GM18517 (cell line): ENCODE results near the gene GLYR1.
A peak's percentile ranks its signal among the peaks of the same experiment; 100 is the strongest.

ENCODE experiments used
- ATAC-seq: cut with Tn5 transposase; IDR thresholded peaks from one replicate; pipeline ENCODE4 v1.9.1; 2021; ENCODE audit warnings: mild to moderate bottlenecking, moderate library complexity; ENCODE audit not compliant: unreplicated experiment

GLYR1 gene

GRCh38 chr16:4768549-4769305 is 78.4 kb downstream of the GLYR1 start:
- peak; percentile 46 for ATAC-seq

GRCh38 chr16:4767872-4768548 is 79.1 kb downstream of the GLYR1 start:
- peak; percentile 21 for ATAC-seq

DNA sequence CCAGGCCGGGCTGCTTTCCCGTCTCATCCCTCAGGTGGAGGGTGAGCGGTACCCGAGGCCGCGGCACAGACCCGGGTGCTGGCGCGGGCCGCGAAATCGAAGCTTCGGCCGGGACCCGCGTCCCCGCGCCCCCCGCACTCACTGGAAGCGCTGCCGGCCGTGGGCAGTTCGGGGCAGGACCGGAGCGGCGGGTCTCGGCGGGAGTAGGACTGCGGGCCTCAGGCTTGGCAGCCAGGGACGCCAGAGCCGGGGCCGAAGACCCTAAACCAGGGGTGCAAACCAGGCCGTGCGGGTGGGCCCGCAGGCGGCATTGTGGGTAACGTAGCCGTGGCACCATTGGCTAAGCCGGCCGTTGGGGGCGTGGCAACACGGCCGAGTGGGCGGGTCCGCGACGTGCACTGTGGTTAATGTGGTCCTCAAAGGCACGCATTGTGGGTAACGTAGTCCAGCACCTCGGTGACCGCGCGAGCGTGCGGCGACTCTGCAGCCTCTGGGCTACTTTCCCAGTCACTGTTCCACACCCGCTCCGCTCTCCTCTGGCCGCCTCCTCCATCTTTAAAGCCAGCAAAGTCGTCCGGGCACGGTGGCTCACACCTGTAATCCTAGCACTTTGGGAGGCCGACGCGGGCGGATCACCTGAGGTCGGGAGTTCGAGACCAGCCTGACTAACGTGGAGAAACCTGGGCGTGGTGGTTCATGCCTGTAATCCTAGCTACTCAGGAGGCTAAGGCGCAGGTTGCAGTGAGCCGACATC is 80.0 kb downstream of the GLYR1 start, which contains the start of gene ZNF500:
ZNF500 (minus strand) TSS at position 288 of the 754 bp plus-strand sequence. CDS start 1,184 bp downstream, outside the sequence.
- ATAC-seq, result peak; percentile 83

GRCh38 chr16:4765511-4766474 is 81.3 kb downstream of the GLYR1 start:
- ATAC-seq, result no peak

- no peak for ATAC-seq
Observed at GRCh38 chr16:4763791-4764190, 83.3 kb downstream of the GLYR1 start.

DNA sequence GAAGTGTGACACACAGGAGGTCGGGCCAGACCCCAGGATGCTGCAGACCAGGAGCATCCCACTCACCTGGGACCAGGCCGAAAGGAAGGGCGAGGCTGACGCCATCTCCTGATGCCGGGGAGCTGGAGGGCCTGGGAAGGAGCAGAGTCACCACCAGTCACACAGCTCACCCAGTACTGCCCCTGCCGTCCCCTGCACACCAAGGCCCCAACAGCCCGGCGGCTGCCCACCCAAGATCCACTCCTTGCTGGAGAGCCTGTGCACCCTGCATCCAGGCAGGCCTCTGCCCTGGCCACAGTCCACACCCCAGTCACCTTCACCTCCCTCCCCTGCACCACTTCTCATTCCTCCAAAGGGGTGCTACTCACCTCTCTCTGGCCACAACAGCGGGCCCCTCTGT is 84.9 kb downstream of the GLYR1 start:
- no peak for ATAC-seq

DNA sequence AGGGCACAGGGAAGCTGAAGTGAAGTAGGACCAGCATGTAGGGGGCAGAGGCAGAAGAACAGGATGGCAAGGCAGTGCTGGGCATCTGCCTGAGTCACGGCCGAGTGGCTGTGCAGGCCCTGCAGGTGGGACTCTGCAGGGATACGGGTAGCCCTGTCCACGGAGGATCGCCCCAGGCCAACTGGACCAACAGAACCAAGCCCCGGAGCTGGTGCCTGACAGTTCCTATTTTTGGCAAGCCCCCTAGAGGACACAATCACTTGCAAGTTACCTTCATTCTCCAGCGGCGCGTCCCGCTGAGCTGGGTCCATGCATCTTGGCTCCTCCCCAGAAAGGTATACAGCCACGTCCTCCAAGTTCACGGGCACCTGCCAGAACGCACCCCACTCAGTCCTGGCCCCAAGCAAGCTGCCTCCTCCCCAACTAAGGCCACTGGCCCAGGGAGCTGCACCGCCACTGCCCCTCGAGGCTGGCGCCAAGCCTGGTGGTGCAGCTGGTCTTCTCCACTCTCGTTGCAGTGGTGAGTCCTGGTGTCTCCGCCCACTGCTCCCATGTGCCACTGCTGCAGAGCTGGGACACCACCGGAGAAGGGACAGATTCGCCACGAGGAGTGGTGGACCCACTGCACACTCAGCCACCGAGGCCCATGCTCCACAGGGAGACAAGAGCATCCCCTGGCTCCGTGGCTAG is 86.7 kb downstream of the GLYR1 start:
- ATAC-seq, result no peak

DNA sequence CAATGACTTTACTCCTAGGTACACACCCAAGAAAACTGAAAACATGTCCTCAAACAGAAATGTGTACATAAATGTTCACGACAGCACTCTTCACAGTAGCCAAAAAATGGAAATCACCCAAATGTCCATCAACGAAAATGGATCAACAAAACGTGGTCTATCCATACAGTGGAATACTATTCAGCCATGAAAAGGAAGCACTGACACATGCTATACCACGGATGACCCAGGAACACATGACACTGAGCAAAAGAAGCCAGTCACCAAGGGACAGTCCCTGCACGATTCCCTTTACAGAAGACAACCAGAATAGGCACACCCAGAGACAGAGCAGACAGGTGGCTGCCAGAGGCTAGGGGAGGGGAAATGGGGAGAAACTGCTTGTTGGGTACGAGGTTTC is 91.4 kb downstream of the GLYR1 start:
- ATAC-seq, result no peak

DNA sequence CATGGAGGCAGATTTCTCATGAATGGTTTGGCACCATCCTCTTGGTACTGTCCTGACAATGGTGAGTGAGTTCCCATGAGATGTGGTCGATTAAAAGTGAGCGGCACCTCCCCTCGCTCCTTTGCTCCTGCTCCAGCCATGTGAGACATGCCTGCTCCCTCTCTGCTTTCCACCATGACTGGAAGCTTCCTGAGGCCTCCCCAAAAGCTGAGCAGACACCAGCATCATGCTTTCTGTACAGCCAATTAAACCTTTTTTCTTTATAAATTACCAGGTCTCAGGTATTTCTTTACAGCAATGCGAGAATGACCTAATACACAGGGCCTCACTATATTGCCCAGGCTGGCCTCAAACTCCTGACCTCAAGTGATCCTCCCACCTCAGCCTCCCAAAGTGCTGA is 92.2 kb downstream of the GLYR1 start:
- no peak for ATAC-seq

GRCh38 chr16:4753227-4753626 is 93.9 kb downstream of the GLYR1 start:
- no peak for ATAC-seq
